GM19328 (cell line): ENCODE measurements around the gene ABLIM1.

Source experiments
- ATAC-seq: cut with Tn5 transposase; IDR thresholded peaks from one replicate; pipeline ENCODE4 v1.9.1; 2021; ENCODE audit warnings: mild to moderate bottlenecking, moderate library complexity; ENCODE audit not compliant: unreplicated experiment

The ABLIM1 gene

DNA sequence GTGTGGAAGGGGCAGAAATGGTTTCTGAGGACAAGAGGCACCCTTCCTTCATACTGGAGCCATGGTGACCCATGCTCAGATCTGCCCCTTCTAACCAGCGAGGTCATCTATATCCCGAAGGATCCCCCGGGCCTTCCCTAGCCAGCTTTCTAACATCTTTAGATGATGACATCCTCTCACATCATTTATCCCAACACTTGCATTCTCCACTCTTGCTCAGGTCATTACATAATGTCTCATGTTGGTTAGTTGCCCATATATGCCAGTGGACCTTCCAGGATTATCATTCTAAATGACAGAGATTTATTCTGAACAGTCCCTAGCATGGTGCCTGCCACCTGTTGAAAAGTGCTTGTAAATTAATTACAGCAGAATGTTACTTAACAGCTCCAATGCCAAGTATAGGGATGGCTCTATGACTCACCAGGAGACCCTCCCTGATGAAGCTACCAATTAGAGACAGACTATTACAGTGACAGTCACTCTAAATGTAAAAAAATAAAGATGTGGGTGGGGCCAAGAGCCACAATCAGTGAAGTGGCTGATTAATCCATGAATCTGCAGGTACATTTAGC, 22.6 kb upstream of the ABLIM1 start:
- no peak for ATAC-seq

- ATAC-seq, result no peak
These were observed 21.5 kb upstream of the ABLIM1 start for GRCh38 chr10:114679552-114679951.

- ATAC-seq, result no peak
These were observed 20.7 kb upstream of the ABLIM1 start for GRCh38 chr10:114678820-114679219.

- ATAC-seq, result no peak
These were observed 20.3 kb upstream of the ABLIM1 start for GRCh38 chr10:114678336-114678735.

DNA sequence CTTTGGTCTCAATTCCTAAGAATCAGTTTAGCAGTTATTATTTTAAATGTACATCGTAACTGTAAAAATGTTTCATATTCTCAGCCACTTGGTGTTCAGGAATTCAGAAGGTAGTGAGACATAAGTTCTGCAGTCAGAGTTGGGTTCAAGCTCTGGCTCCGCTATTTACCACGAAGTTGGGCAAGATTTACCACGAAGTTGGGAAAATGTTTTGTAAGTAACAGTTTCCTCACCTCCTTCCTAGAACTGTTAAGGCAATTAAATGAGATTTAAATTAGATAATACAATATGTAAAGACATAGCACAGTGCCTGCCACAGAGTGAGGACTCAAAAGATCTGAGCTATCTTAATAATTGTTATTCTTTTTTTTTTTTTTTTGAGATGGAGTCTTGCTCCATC, 16.3 kb upstream of the ABLIM1 start:
- no peak for ATAC-seq

DNA sequence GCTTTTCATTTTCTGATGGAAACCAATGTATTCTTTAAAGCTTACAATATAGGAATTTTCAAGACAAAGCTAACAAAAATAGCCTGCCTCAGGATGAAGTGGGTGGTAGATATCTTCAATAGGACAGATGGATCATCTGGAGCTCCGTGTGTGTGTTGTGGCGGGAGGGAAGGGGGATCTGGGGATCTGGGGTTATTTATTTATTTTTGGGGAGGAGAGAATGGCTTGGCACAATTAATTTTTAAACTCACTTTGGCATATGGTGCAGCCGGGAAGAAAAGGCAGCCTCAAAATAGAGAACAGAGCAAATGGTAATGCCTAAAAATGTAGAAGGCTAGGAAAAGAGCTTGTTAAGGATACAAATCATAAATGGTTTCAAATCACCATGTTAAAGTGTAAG, 11.6 kb upstream of the ABLIM1 start:
- ATAC-seq, result no peak

GRCh38 chr10:114668375-114669080, 10.5 kb upstream of the ABLIM1 start:
- ATAC-seq, result no peak

- no peak for ATAC-seq
These were observed 7.8 kb upstream of the ABLIM1 start for GRCh38 chr10:114665873-114666272.

DNA sequence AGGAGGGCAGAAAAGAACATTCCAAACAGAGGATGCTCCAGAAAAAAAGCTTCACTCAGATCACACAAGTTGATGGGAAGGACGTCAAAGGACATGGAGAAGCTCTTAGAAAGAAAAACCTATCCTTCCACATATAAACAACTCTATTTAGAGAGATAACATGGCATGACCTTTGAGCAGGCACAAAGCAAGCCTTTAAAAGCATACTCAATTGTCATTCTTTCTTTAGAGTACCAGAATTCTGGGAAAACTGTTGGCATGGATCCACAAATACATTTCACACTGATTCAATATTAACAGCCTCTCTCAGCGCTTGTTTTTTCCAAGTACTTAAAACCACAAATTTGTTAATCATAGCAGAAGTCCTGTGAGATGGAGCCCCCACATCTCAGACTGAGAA, 7.3 kb upstream of the ABLIM1 start:
- ATAC-seq, result no peak

DNA sequence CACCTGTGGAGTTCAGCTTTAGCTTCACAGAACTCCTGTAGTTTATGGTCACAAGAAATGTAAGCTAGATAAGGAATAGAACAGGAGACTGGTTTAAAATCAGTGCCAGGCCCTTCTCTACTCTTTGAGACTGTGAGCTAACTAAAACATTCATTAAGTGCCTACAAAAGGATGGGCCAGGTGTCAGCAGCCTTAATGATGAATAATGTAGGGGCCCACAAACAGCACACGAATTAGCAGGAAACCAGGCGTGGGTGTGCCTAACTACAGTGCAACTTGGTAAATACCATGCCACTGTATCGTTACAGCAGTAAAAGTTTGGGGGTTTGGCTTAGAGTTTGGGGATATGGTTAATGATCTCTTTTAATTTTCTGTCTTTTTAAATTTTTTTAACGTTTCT, 6.1 kb upstream of the ABLIM1 start:
- ATAC-seq, result no peak

DNA sequence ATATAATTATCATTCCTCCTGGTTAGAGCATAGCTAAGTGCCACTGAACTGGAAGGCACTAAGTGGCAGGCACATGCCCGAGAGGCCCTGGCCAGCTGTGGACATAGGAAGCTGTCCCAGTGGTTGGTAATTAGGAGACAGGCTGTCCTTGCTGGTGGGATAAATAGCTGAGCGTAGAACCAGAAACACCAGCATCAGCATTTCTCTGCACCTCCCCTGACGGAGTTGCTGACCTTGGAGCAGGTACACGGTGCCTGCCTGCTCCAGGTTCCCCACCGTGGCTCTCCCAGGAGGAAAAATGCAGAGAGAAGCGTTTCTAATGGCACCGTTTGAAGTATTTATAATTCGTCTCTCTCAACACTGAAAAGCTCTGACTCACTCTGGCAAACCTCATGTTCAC, 5.6 kb upstream of the ABLIM1 start:
- no peak for ATAC-seq

GRCh38 chr10:114662646-114663217, 4.7 kb upstream of the ABLIM1 start:
- no peak for ATAC-seq

DNA sequence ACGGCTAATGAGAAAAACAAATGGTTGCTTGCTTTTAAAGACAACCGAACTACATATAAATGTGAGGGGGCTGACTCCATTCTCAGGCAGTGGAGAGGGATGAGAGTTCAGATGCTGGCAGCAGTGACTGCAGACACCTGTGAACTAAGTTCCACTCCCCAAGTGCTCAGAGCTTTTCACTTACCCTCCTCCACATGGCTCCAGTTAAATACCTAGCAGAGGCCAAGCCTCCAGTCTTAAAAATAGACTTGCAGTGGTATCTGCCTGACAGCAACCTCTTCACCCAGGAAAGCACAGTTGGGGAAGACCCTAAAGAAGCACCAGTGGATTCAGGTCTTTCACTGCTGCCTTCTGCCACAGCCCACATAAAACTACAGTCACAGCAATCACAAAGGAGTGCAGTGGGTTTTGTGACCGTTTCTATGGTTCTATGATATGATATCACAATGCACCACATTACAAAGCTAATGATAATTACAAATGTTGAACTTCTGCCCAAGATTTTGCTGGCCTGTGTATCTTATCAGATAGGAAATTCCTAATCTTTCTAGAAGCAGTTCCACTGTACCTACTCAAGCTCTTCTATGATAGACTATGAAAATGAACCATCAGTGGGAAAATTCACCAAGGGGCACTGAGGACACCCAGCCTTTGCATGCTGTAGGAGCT, 3.3 kb upstream of the ABLIM1 start:
- no peak for ATAC-seq

- ATAC-seq, result no peak
These were observed 2.4 kb downstream of the ABLIM1 start for GRCh38 chr10:114655671-114656070.

DNA sequence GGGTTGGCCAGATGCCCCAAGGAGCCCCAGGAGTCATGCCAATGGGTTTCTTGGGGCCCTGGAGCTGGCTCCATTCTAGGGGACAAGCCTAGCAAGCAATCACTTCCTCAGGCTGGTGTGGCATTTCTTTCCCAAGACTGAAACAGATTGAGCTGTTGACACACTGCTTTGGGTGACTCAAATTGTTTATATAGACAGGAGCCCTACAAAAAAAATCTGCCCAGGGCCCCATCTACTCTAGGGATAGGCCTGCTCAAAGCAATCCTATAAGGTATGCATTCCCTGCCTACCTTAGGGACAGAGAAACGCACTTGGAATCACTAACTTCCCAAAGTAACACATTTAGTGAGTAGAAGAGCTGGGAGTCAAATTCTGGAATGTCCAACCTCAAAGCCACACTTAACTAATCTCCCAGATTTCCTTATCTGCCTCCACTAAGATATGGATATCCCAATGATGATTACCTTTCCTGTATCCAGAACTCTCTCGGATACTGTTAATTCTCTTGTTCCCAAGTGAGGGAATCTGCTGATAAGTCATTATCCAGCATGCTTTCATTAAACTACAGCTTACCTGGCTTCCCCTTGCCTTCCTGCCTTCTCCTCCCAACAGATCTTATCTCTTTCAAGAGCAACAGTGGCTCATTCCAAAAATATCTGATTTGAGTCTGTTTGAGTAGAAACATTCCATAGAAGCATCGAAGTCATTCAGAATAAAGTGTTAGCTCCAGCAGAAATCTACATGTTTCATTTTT, 3.1 kb downstream of the ABLIM1 start:
- ATAC-seq, result no peak

DNA sequence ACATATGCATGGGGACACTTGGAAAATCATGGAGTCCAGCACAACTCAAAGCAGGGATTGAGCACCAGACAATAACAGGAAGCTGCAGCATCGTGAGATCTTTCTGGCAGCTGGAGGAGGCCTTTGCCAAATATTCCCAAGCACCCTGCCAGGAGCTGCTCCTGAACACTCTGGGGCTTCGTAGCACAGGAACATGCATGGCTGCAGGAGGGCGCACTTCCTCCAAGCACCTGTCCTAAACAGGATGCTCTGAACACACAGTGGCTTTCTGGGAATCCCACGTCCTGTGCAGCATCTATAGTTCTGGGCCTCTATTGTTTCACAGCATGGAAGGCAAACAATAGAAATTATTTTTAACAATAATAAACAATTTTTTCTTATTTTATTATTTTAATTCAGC, 4.1 kb downstream of the ABLIM1 start:
- ATAC-seq, result no peak

DNA sequence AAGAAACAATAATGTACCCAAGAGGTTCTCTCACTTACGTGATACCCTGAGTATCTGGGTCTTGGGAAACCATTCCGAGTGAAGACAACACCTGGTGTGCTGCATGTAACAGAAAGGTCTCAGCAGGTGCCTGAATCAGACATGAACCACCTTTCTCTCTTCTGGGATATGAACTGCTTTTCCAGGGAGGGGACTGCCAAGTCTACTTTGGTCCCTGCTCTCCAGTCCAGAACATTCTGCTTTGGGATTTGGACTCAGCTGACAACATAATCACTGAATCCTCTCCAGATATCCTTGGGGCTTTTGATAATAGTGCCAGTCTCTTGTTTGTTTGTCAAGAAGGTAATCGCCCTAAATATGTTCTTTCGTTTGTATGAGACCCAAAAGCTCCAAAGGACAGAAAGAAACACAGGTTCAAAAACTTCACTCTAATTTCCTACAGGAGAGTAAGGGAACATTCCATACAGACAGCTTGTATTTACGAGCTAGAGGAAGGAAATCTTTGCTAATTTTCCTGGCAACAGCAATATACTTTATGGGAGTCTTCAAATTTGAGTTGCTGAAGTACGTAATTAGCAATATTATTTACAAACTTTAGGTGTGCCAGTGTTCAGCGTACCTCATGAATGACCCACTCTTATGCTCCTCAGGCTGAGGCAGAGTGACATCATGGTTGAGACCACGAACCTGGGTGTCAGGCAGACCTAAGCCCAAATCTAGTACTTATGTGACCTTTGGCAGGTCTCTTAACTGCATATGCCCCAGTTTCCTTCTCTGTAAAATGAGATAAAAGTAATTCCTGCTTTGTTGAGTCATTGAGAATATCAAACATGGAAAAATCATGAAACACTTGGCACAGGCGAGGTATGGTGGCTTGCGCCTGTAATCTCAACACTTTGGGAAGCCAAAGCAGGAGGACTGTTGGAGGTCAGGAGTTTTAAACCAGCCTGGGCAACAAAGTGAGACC, 5.4 kb downstream of the ABLIM1 start:
- no peak for ATAC-seq

DNA sequence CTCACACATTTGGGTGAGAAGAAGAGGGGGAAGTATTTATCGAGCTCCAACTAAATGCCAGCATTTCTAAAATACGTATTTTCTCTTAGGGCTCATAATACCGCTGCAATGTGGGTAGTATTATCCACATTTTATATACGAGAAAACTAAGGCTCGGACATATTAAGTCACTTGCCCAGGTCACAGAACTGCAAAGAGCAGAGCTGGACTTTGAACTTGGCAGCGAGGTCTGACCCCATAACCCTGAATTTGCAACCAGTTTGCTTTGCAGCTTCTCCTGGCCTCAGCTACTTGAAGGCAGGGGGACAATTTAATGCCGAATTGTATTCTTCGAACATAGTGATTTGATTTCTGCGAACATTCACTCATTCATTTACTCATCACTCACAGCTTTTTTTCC, 7.2 kb downstream of the ABLIM1 start:
- ATAC-seq, result no peak

GRCh38 chr10:114650266-114650665, 7.8 kb downstream of the ABLIM1 start:
- ATAC-seq, result no peak

DNA sequence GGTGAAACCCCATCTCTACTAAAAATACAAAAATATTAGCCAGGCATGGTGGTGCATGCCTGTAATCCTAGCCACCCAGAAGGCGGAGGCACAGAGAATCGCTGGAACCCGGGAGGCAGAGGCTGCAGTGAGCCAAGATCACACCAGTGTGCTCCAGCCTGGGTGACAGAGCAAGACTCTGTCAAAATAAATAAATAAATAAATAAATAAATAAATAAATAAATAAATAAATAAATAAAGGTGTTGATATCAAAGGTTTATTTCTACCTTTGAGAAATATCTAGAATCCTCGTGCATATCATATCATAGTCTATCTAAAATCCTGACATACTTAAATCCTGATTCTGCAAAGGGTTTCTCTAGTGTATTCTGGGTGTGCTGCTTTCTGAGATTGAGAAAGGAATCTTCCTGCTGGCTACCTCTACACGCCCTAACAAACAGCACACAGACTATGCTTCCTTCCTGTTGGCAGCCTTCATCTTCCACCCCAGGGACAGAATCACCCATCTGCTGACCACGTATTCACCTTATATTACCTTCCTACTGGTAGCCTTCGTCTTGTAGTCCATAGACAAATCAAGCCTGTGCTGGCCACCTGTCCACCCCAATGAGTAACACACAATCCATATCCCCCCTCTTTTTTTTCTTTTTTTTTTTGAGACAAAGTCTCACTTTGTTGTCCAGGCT, 8.7 kb downstream of the ABLIM1 start:
- ATAC-seq, result no peak
